ENCODE results near the gene ZNF224. TPM values are rescaled to one million over a fixed set of nuclear protein-coding genes. Genes with fewer than 3 reads are reported as not detected.

The ZNF224 gene
- 12.4 to 14.8 TPM (median 13.7 TPM) in 3 replicates for total RNA-seq (2021)
- percentile 86 among the genes with signal in this experiment for Bru-seq, nascent RNA
- long read RNA-seq, experiment 1, transcript ZNF224-201 (6 exons, 3,980 nt) = major isoform, 9 of 43 reads
- long read RNA-seq, experiment 1, partial matches to known transcripts = 12 of 43 reads
- long read RNA-seq, experiment 1, other reads (novel, unspliced or antisense) = 16 of 43 reads
- long read RNA-seq, experiment 2, partial matches to known transcripts = 2 of 9 reads
- long read RNA-seq, experiment 2, other reads (novel, unspliced or antisense) = 4 of 9 reads
- long read RNA-seq, experiment 3, partial matches to known transcripts = 0 of 2 reads
- long read RNA-seq, experiment 3, other reads (novel, unspliced or antisense) = 1 of 2 reads

- no peaks in the 10 kb centered on the region; the same call in 1 of the 2 replicates for H3K27me3 Mint-ChIP-seq (ENCODE audit: low read depth)
- H3K4me3 Mint-ChIP-seq = peak within 1 kb of the TSS; percentile 98
- peak; percentile 99 for ATAC-seq
- ChIA-PET CTCF (no interaction called here), POLR2A (interaction anchor here (1.0 kb wide), 1 partner anchor 18 kb away, joined by 3 read pairs; no protein-coding TSS in a partner anchor)
- peak within 1 kb of the TSS; percentile 81 for H3K27ac Mint-ChIP-seq
- H3K9me3 Mint-ChIP-seq = no peaks in the 10 kb centered on the region
- H3K4me1 Mint-ChIP-seq = peaks cover 6% of the 10 kb centered on the region
- DNase-seq (ENCODE audit: low spot score) = peak; percentile 90
- H3K36me3 Mint-ChIP-seq = peaks cover 8% of the 10 kb centered on the region
- TF ChIP-seq FOXK1 (CRISPR knock-in tag; IDR thresholded peaks at IDR 0.05) = peak; percentile 49; the same call in 1 of the 2 replicates
- TF ChIP-seq PRDM15 (CRISPR knock-in tag; IDR thresholded peaks at IDR 0.05) = no peak
- TF ChIP-seq CREM (CRISPR knock-in tag; IDR thresholded peaks at IDR 0.05) = 0 out of 2 replicates have a peak, but pooled peaks have one; percentile 10
- no peak for TF ChIP-seq JUN (CRISPR knock-in tag; IDR thresholded peaks at IDR 0.05)
- TF ChIP-seq, protein P1, sequence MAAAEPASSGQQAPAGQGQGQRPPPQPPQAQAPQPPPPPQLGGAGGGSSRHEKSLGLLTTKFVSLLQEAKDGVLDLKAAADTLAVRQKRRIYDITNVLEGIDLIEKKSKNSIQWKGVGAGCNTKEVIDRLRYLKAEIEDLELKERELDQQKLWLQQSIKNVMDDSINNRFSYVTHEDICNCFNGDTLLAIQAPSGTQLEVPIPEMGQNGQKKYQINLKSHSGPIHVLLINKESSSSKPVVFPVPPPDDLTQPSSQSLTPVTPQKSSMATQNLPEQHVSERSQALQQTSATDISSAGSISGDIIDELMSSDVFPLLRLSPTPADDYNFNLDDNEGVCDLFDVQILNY (CRISPR knock-in tag; IDR thresholded peaks at IDR 0.05) = no peak
- TF ChIP-seq SP1 (CRISPR knock-in tag; conservative IDR thresholded peaks at IDR 0.05) = no peak
- no peak for TF ChIP-seq TCF7 (CRISPR knock-in tag; IDR thresholded peaks at IDR 0.05; ENCODE audit: low read depth)
- TF ChIP-seq ZNF416 (CRISPR knock-in tag; IDR thresholded peaks at IDR 0.05) = no peak
- TF ChIP-seq GTF2I (CRISPR knock-in tag; conservative IDR thresholded peaks at IDR 0.05) = no peak
- TF ChIP-seq GABPB1 (CRISPR knock-in tag; IDR thresholded peaks at IDR 0.05) = peak; percentile 45; the same call in 1 of the 2 replicates
- TF ChIP-seq ARID4B (CRISPR knock-in tag; IDR thresholded peaks at IDR 0.05; ENCODE audit: borderline replicate concordance) = no peak
- TF ChIP-seq ZNF425 (CRISPR knock-in tag; conservative IDR thresholded peaks at IDR 0.05) = no peak
- TF ChIP-seq ATF3 (CRISPR knock-in tag; conservative IDR thresholded peaks at IDR 0.05) = no peak
- TF ChIP-seq ZNF138 (CRISPR knock-in tag; conservative IDR thresholded peaks at IDR 0.05) = no peak
Measured at GRCh38 chr19:44093931-44094765, at the start of gene ZNF224. ZNF224 (plus strand) TSS chr19:44094361; CDS start chr19:44097874, 3,513 bp downstream.
